Astrocyte (in vitro differentiated cells and primary cell): Measurements from ENCODE around the gene ZNF213. TPM values are rescaled to one million over a fixed set of nuclear protein-coding genes. Genes with fewer than 3 reads are reported as not detected.

Experiments
- DNase-seq: peaks from one replicate; pipeline ENCODE4 v3.0.0-alpha.2; 2010; ENCODE audit warnings: low read depth
- FAIRE-seq: peaks from 2 replicates; lab custom pipeline; 2011; peaks lifted over from hg19 to GRCh38; lab: Jason Lieb, UNC
- H2AFZ ChIP-seq: 2 replicates; pipeline ENCODE4 v1.6.0; 2012; ENCODE audit warnings: low read depth, low read length, inconsistent platforms
- H3K27ac ChIP-seq: 2 replicates; pipeline ENCODE4 v1.5.1; 2011; ENCODE audit warnings: low read depth, low read length, inconsistent platforms
- H3K27me3 ChIP-seq: 2 replicates; pipeline ENCODE4 v1.6.0; 2011; ENCODE audit warnings: low read length, inconsistent platforms; ENCODE audit not compliant: insufficient read depth
- H3K36me3 ChIP-seq: 2 replicates; pipeline ENCODE4 v1.5.1; 2011; ENCODE audit warnings: low read length, inconsistent platforms; ENCODE audit not compliant: insufficient read depth
- H3K4me1 ChIP-seq: 2 replicates; pipeline ENCODE4 v1.5.1; 2011; ENCODE audit warnings: low read length, inconsistent platforms; ENCODE audit not compliant: insufficient read depth
- H3K4me2 ChIP-seq: 2 replicates; pipeline ENCODE4 v1.6.0; 2012; ENCODE audit warnings: low read length, inconsistent platforms
- H3K4me3 ChIP-seq: 2 replicates; pipeline ENCODE4 v1.5.1; 2011; ENCODE audit warnings: low read depth, mild to moderate bottlenecking, low read length, inconsistent platforms; ENCODE audit not compliant: insufficient read depth
- H3K79me2 ChIP-seq: 2 replicates; pipeline ENCODE4 v1.6.0; 2012; ENCODE audit warnings: mild to moderate bottlenecking, low read length, inconsistent platforms; ENCODE audit not compliant: insufficient read depth
- H3K9ac ChIP-seq: 2 replicates; pipeline ENCODE4 v1.6.0; 2012; ENCODE audit warnings: mild to moderate bottlenecking, low read length, inconsistent platforms
- H3K9me3 ChIP-seq: 2 replicates; pipeline ENCODE4 v1.5.1; 2012; ENCODE audit warnings: low read depth, mild to moderate bottlenecking, low read length, inconsistent platforms; ENCODE audit not compliant: insufficient read depth
- H4K20me1 ChIP-seq: 2 replicates; pipeline ENCODE4 v1.6.0; 2012; ENCODE audit warnings: low read length, inconsistent platforms; ENCODE audit not compliant: insufficient read depth
- H3K27ac Mint-ChIP-seq: one replicate; pipeline ENCODE4 v1.8.0; 2021; ENCODE audit warnings: mild to moderate bottlenecking, mixed read lengths; ENCODE audit not compliant: unreplicated experiment
- H3K27me3 Mint-ChIP-seq: one replicate; pipeline ENCODE4 v1.8.0; 2021; ENCODE audit warnings: low read depth, mixed read lengths; ENCODE audit not compliant: unreplicated experiment
- H3K36me3 Mint-ChIP-seq: one replicate; pipeline ENCODE4 v1.8.0; 2021; ENCODE audit warnings: low read depth, mixed read lengths; ENCODE audit not compliant: unreplicated experiment
- H3K4me1 Mint-ChIP-seq: one replicate; pipeline ENCODE4 v1.8.0; 2021; ENCODE audit warnings: low read depth, mixed read lengths; ENCODE audit not compliant: unreplicated experiment
- H3K4me3 Mint-ChIP-seq: one replicate; pipeline ENCODE4 v1.8.0; 2021; ENCODE audit warnings: mild to moderate bottlenecking, moderate library complexity, mixed read lengths; ENCODE audit not compliant: unreplicated experiment
- H3K9me3 Mint-ChIP-seq: one replicate; pipeline ENCODE4 v1.8.0; 2021; ENCODE audit warnings: mild to moderate bottlenecking, mixed read lengths; ENCODE audit not compliant: unreplicated experiment
- CTCF ChIP-seq: IDR thresholded peaks from 2 replicates; pipeline ENCODE4 v1.5.1; 2011; ENCODE audit warnings: low read depth, mild to moderate bottlenecking, inconsistent platforms, low read length, moderate library complexity; ENCODE audit not compliant: insufficient read depth
- EZH2 ChIP-seq: IDR thresholded peaks from 2 replicates; pipeline ENCODE4 v1.6.1; 2012; ENCODE audit warnings: mild to moderate bottlenecking, low read length, inconsistent platforms; ENCODE audit not compliant: insufficient read depth
- total RNA-seq: library from RNA; stranded (reverse); gene quantifications from 2 replicates; pipeline ENCODE4 v1.2.1, GENCODE V29; 2021

Gene ZNF213
- total RNA-seq, 1 donor from 2014 or later, result 12.0 TPM

GRCh38 chr16:3171855-3172593, 37.2 kb downstream of the ZNF213 start:
- H3K36me3 Mint-ChIP-seq, result no peaks in the 10 kb centered on the region
- DNase-seq, result peak; percentile 49
- Histone ChIP-seq H3K9me3 (no peaks in the 10 kb centered on the region), H3K4me3 (no peak overlapping the region), H3K4me2 (peak overlapping the region; percentile 70), H2AFZ (no peak overlapping the region), H3K4me1 (no peaks in the 10 kb centered on the region), H3K27ac (no peak overlapping the region), H3K79me2 (no peaks in the 10 kb centered on the region), H4K20me1 (no peaks in the 10 kb centered on the region), H3K27me3 (peaks cover 55% of the 10 kb centered on the region), H3K9ac (no peak overlapping the region), H3K36me3 (no peaks in the 10 kb centered on the region)
- peaks cover 50% of the 10 kb centered on the region for H3K27me3 Mint-ChIP-seq
- H3K9me3 Mint-ChIP-seq, result peaks cover 4% of the 10 kb centered on the region
- no peak for FAIRE-seq
- no peak overlapping the region for H3K27ac Mint-ChIP-seq
- H3K4me3 Mint-ChIP-seq, result peak overlapping the region; percentile 60
- TF ChIP-seq CTCF (no peak), EZH2 (no peak)
- H3K4me1 Mint-ChIP-seq, result peaks cover 2% of the 10 kb centered on the region

- no peak overlapping the region for H3K4me3 ChIP-seq
- FAIRE-seq (no peak), DNase-seq (no peak)
- TF ChIP-seq EZH2 (no peak), CTCF (peak; percentile 11)
- H3K9me3 Mint-ChIP-seq, result peaks cover 4% of the 10 kb centered on the region
- no peak overlapping the region for H3K27ac Mint-ChIP-seq
- no peaks in the 10 kb centered on the region for H3K9me3 ChIP-seq
- no peaks in the 10 kb centered on the region for H4K20me1 ChIP-seq
- H3K79me2 ChIP-seq, result no peaks in the 10 kb centered on the region
- H3K27me3 Mint-ChIP-seq, result peaks cover 51% of the 10 kb centered on the region
- H3K27ac ChIP-seq, result no peak overlapping the region
- H3K36me3 Mint-ChIP-seq, result no peaks in the 10 kb centered on the region
- no peaks in the 10 kb centered on the region for H3K36me3 ChIP-seq
- peaks cover 45% of the 10 kb centered on the region for H3K27me3 ChIP-seq
- no peaks in the 10 kb centered on the region for H3K4me1 ChIP-seq
- no peak overlapping the region for H3K9ac ChIP-seq
- H2AFZ ChIP-seq, result no peak overlapping the region
- H3K4me2 ChIP-seq, result peak overlapping the region; percentile 39
- peaks cover 2% of the 10 kb centered on the region for H3K4me1 Mint-ChIP-seq
- peak overlapping the region; percentile 66 for H3K4me3 Mint-ChIP-seq
Observed at GRCh38 chr16:3173892-3174617, 39.2 kb downstream of the ZNF213 start.
